Stimulated activated CD4-positive, alpha-beta T cell treated with anti-CD3 and anti-CD28 coated beads, Interleukin-15, amount 100 ng/mL, for 48 hours (primary cell): Measurements from ENCODE around the gene CACNA1B.

Experiments
- DNase-seq, 2 donors: peaks; one replicate each; pipeline ENCODE4 v3.0.0-alpha.2; 2020; ENCODE audit warnings: low read depth in 2 of 2

Gene CACNA1B

GRCh38 chr9:138040446-138041430 lies 163.2 kb downstream of the CACNA1B start:
- no peak for DNase-seq

- no peak for DNase-seq
Observed at GRCh38 chr9:138042146-138042545, 164.6 kb downstream of the CACNA1B start.

GRCh38 chr9:138042640-138043039 lies 165.1 kb downstream of the CACNA1B start:
- no peak for DNase-seq

GRCh38 chr9:138043061-138043410 lies 165.5 kb downstream of the CACNA1B start:
- DNase-seq = no peak

- no peak for DNase-seq
Observed at GRCh38 chr9:138043411-138044345, 166.1 kb downstream of the CACNA1B start.

GRCh38 chr9:138044485-138045383 lies 167.2 kb downstream of the CACNA1B start:
- DNase-seq = no peak

GRCh38 chr9:138045541-138046490 lies 168.2 kb downstream of the CACNA1B start:
- no peak for DNase-seq

GRCh38 chr9:138046641-138047301 lies 169.2 kb downstream of the CACNA1B start:
- DNase-seq = no peak

GRCh38 chr9:138047469-138048040 lies 170.0 kb downstream of the CACNA1B start:
- DNase-seq = no peak

- DNase-seq = no peak
Observed at GRCh38 chr9:138048184-138048583, 170.6 kb downstream of the CACNA1B start.

- no peak for DNase-seq
Observed at GRCh38 chr9:138049085-138049778, 171.7 kb downstream of the CACNA1B start.

GRCh38 chr9:138049779-138050471 lies 172.3 kb downstream of the CACNA1B start:
- DNase-seq = no peak

- no peak for DNase-seq
Observed at GRCh38 chr9:138050472-138051330, 173.1 kb downstream of the CACNA1B start.

GRCh38 chr9:138051586-138052321 lies 174.2 kb downstream of the CACNA1B start:
- no peak for DNase-seq

GRCh38 chr9:138052322-138052615 lies 174.7 kb downstream of the CACNA1B start:
- DNase-seq = no peak

GRCh38 chr9:138052635-138053320 lies 175.2 kb downstream of the CACNA1B start:
- no peak for DNase-seq
